Measurements from ENCODE around the gene CD160. TPM values are rescaled to one million over a fixed set of nuclear protein-coding genes. Genes with fewer than 3 reads are reported as not detected.
A peak's percentile ranks its signal among the peaks of the same experiment; 100 is the strongest.

Gene CD160
- total RNA-seq, 2 donors from 2014 or later = 0.31 to 0.33 TPM

- peaks cover 18 to 24% of the 10 kb centered on the region in 2 donors for H3K4me1 Mint-ChIP-seq (ENCODE audit: low read depth in 2 of 2)
- H3K27me3 Mint-ChIP-seq = no peaks in the 10 kb centered on the region
- DNase-seq (ENCODE audit: low spot score) (no peak), ATAC-seq (no peak)
- no peaks in the 10 kb centered on the region for H3K36me3 Mint-ChIP-seq
- H3K9me3 Mint-ChIP-seq = no peaks in the 10 kb centered on the region
- no peak overlapping the region for H3K4me3 Mint-ChIP-seq
- H3K27ac Mint-ChIP-seq = no peak overlapping the region
These were observed 58.3 kb downstream of the CD160 start for GRCh38 chr1:145777357-145778145.

- ATAC-seq = no peak
- no peaks in the 10 kb centered on the region for H3K36me3 Mint-ChIP-seq
- peaks cover 13 to 21% of the 10 kb centered on the region in 2 donors for H3K4me1 Mint-ChIP-seq (ENCODE audit: low read depth in 2 of 2)
- no peak overlapping the region for H3K4me3 Mint-ChIP-seq
- no peaks in the 10 kb centered on the region for H3K9me3 Mint-ChIP-seq
- no peaks in the 10 kb centered on the region for H3K27me3 Mint-ChIP-seq
- DNase-seq (ENCODE audit: low spot score) = no peak
- no peak overlapping the region for H3K27ac Mint-ChIP-seq
These were observed 58.8 kb downstream of the CD160 start for GRCh38 chr1:145778146-145778540.

- H3K27ac Mint-ChIP-seq = peak overlapping the region in 1 of 2 donors; percentile 28
- H3K9me3 Mint-ChIP-seq = no peaks in the 10 kb centered on the region
- no peaks in the 10 kb centered on the region for H3K27me3 Mint-ChIP-seq
- peaks cover 22 to 34% of the 10 kb centered on the region in 2 donors for H3K4me1 Mint-ChIP-seq (ENCODE audit: low read depth in 2 of 2)
- ATAC-seq = no peak
- DNase-seq (ENCODE audit: low spot score) = no peak
- H3K36me3 Mint-ChIP-seq = peaks cover 4% of the 10 kb centered on the region
- H3K4me3 Mint-ChIP-seq = no peak overlapping the region
These were observed 63.2 kb downstream of the CD160 start for GRCh38 chr1:145782272-145783099.

- Mint-ChIP-seq H3K9me3 (no peaks in the 10 kb centered on the region), H3K4me3 (no peak overlapping the region), H3K36me3 (peaks cover 4% of the 10 kb centered on the region), H3K27ac (peak overlapping the region in 1 of 2 donors; percentile 84), H3K27me3 (no peaks in the 10 kb centered on the region), H3K4me1 (ENCODE audit: low read depth in 2 of 2) (peaks cover 17 to 34% of the 10 kb centered on the region in 2 donors)
- ATAC-seq = no peak
- DNase-seq (ENCODE audit: low spot score) = no peak
These were observed 65.1 kb downstream of the CD160 start for GRCh38 chr1:145784409-145784808.

GRCh38 chr1:145785547-145785946, 66.2 kb downstream of the CD160 start:
- H3K9me3 Mint-ChIP-seq = no peaks in the 10 kb centered on the region
- H3K27ac Mint-ChIP-seq = peak overlapping the region; percentile 56 to 84
- DNase-seq (ENCODE audit: low spot score) = no peak
- peaks cover 17 to 34% of the 10 kb centered on the region in 2 donors for H3K4me1 Mint-ChIP-seq (ENCODE audit: low read depth in 2 of 2)
- ATAC-seq = peak; percentile 57 to 80
- peaks cover 4% of the 10 kb centered on the region for H3K36me3 Mint-ChIP-seq
- peak overlapping the region; percentile 25 for H3K4me3 Mint-ChIP-seq
- no peaks in the 10 kb centered on the region for H3K27me3 Mint-ChIP-seq

GRCh38 chr1:145786271-145786670, 67.0 kb downstream of the CD160 start:
- Mint-ChIP-seq H3K27ac (peak overlapping the region; percentile 56 to 84), H3K4me3 (peak overlapping the region; percentile 25), H3K27me3 (no peaks in the 10 kb centered on the region), H3K4me1 (ENCODE audit: low read depth in 2 of 2) (peaks cover 17 to 29% of the 10 kb centered on the region in 2 donors), H3K9me3 (no peaks in the 10 kb centered on the region), H3K36me3 (peaks cover 4% of the 10 kb centered on the region)
- DNase-seq (ENCODE audit: low spot score) = no peak
- peak in 1 of 2 donors; percentile 52 for ATAC-seq

DNA sequence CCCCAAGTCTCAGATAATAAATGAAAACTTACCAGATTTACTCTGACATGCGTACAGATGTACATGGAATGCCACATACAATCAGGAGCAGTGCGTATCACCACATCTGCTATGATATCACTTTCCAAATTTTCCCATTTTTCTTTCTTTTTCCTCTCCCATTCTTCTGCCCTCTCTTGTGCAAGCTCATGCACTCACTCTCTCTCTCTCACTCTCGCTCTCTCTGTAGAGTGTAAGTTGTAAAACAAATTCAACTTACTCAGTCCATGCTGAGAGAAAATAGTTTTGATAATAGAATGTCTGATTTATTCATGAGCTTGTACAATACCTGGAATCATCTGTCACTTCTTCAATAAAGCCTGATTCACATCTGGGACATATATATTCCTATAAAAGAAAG, 69.3 kb downstream of the CD160 start:
- H3K27me3 Mint-ChIP-seq = no peaks in the 10 kb centered on the region
- no peak overlapping the region for H3K27ac Mint-ChIP-seq

More for the DNA sequence above, 69.3 kb downstream of the CD160 start:
- Mint-ChIP-seq H3K36me3 (peaks cover 9% of the 10 kb centered on the region), H3K9me3 (no peaks in the 10 kb centered on the region), H3K4me3 (no peak overlapping the region), H3K4me1 (ENCODE audit: low read depth in 2 of 2) (peaks cover 22 to 31% of the 10 kb centered on the region in 2 donors)
- ATAC-seq = no peak
- DNase-seq (ENCODE audit: low spot score) = no peak

Other genes with a start within 250 kb of the CD160 start
- 10 to 100 TPM; 31.6 to 42.9 TPM for gene GPR89A, start 111.5 kb upstream of the CD160 start, total RNA-seq
- gene PDZK1, start 12.1 kb upstream of the CD160 start, total RNA-seq = under 1 TPM; 0.31 to 0.98 TPM
- gene RNF115, start 104.6 kb downstream of the CD160 start, total RNA-seq = 10 to 100 TPM; 22.9 to 36.0 TPM
- gene POLR3C, start 104.7 kb downstream of the CD160 start, total RNA-seq = 10 to 100 TPM; 51.4 to 87.4 TPM
- gene NUDT17, start 126.1 kb downstream of the CD160 start, total RNA-seq = 1 to 10 TPM; 4.8 to 5.6 TPM
- gene PIAS3, start 139.6 kb downstream of the CD160 start, total RNA-seq = 10 to 100 TPM; 24.3 to 31.1 TPM
- under 1 TPM; 0.12 to 0.14 TPM for gene ANKRD35, start 166.4 kb downstream of the CD160 start, total RNA-seq
- gene ITGA10, start 190.6 kb downstream of the CD160 start, total RNA-seq = 1 to 10 TPM; 3.5 to 5.2 TPM
- gene PEX11B, start 199.2 kb downstream of the CD160 start, total RNA-seq = 10 to 100 TPM; 33.6 to 34.2 TPM
- 100 to 1,000 TPM; 280 to 294 TPM for gene RBM8A, start 208.0 kb downstream of the CD160 start, total RNA-seq
- gene LIX1L, start 238.5 kb downstream of the CD160 start, total RNA-seq = 10 to 100 TPM; 28.8 to 31.3 TPM
- gene ANKRD34A, start 245.1 kb downstream of the CD160 start, total RNA-seq = 1 to 10 TPM; 1.6 to 9.1 TPM
- gene POLR3GL, start 245.2 kb downstream of the CD160 start, total RNA-seq = 10 to 100 TPM; 17.8 to 26.4 TPM